ENCODE results near the gene ELAPOR1. TPM values are rescaled to one million over a fixed set of nuclear protein-coding genes. Genes with fewer than 3 reads are reported as not detected.
A peak's percentile ranks its signal among the peaks of the same experiment; 100 is the strongest.
"Not testable (repeated sequence)": the region's sequence is repeated elsewhere in the genome, so short reads cannot be mapped to it uniquely, and the experiment has no call there.

The ELAPOR1 gene
- total and polyA plus RNA-seq, 12 donors: 0.06 to 0.54 (median 0.30) TPM; not detected in 2

- no peak for TF ChIP-seq CTCF (IDR thresholded peaks at IDR 0.05)
- Histone ChIP-seq H3K4me3 (no peak overlapping the region), H3K27me3 (no peaks in the 10 kb centered on the region), H3K36me3 (no peaks in the 10 kb centered on the region), H3K9me3 (no peaks in the 10 kb centered on the region), H3K4me1 (no peaks in the 10 kb centered on the region), H3K27ac (no peak overlapping the region)
- WGBS, 2 donors: 88 to 91% methylated on average over 5 of the region's 5 CpGs
- intact Hi-C loops (cut with DNase I): no loop called here
- DNase-seq: no peak
- ATAC-seq: no peak
Measured at GRCh38 chr1:109142260-109142659, 28.3 kb downstream of the ELAPOR1 start.

GRCh38 chr1:109142725-109143124, 28.8 kb downstream of the ELAPOR1 start:
- H3K9me3 ChIP-seq; DNase-seq; ATAC-seq; H3K27me3 ChIP-seq; H3K36me3 ChIP-seq; H3K4me1 ChIP-seq; intact Hi-C loops (cut with DNase I); H3K27ac ChIP-seq; H3K4me3 ChIP-seq: not testable (repeated sequence)
- WGBS, 2 donors: 88 to 95% methylated on average over 6 of the region's 6 CpGs

GRCh38 chr1:109148987-109149561, 35.2 kb downstream of the ELAPOR1 start:
- H3K27me3 ChIP-seq: no peaks in the 10 kb centered on the region
- no peaks in the 10 kb centered on the region for H3K9me3 ChIP-seq
- peaks cover 0 to 21% (median 11%) of the 10 kb centered on the region in 9 donors for H3K4me1 ChIP-seq
- no peak for TF ChIP-seq CTCF (IDR thresholded peaks at IDR 0.05)
- no peak for DNase-seq
- H3K4me3 ChIP-seq: no peak overlapping the region
- intact Hi-C loops (cut with DNase I): no loop called here
- peak overlapping the region in 1 of 10 donors; percentile 64 for H3K27ac ChIP-seq
- no peak for ATAC-seq
- H3K36me3 ChIP-seq: no peaks in the 10 kb centered on the region
- WGBS, 2 donors: 76 to 79% methylated on average over 10 of the region's 10 CpGs

- Histone ChIP-seq H3K4me3 (no peak overlapping the region), H3K27ac (peak overlapping the region in 1 of 10 donors; percentile 64), H3K9me3 (no peaks in the 10 kb centered on the region), H3K4me1 (peaks cover 0 to 21% (median 11%) of the 10 kb centered on the region in 9 donors), H3K36me3 (no peaks in the 10 kb centered on the region), H3K27me3 (no peaks in the 10 kb centered on the region)
- 73 to 76% methylated on average over 17 of the region's 17 CpGs for WGBS, 2 donors
- intact Hi-C loops (cut with DNase I): no loop called here
- no peak for DNase-seq
- ATAC-seq: peak in 7 of 8 donors; percentile 38 to 83 (median 66)
- TF ChIP-seq CTCF (IDR thresholded peaks at IDR 0.05): no peak
Measured at GRCh38 chr1:109149874-109150601, 36.1 kb downstream of the ELAPOR1 start.

Data from heart right ventricle (tissue), 16 donors.